ENCODE data around the gene ZFYVE27.

GRCh38 chr10:97703398-97704067 lies 33.4 kb upstream of the ZFYVE27 start:
- TF ChIP-seq POLR2A (IDR thresholded peaks at IDR 0.05) (no peak), CTCF (IDR thresholded peaks at IDR 0.05) (no peak)
